PC-3 (cell line): ENCODE results near the gene SPACA4. TPM values are rescaled to one million over a fixed set of nuclear protein-coding genes. Genes with fewer than 3 reads are reported as not detected.

Experiments used
- total RNA-seq: library from RNA; depleted of rRNA; stranded (reverse); fragments of >200 nt; gene quantifications from 2 replicates; pipeline ENCODE4 v1.2.3, GENCODE V29; 2014; rRNA removed

SPACA4 gene
- total RNA-seq, 1 experiment from 2014 or later, result not detected

Other genes starting within 250 kb of the SPACA4 start
- 1.3 and 7.1 TPM in 2 replicates for gene TMEM143, start 242.8 kb upstream of the SPACA4 start, total RNA-seq
- not detected in 2 replicates for gene SYNGR4, start 242.4 kb upstream of the SPACA4 start, total RNA-seq
- gene KDELR1, start 215.2 kb upstream of the SPACA4 start, total RNA-seq, result 90.2 and 101 TPM in 2 replicates
- gene GRIN2D, start 213.1 kb upstream of the SPACA4 start, total RNA-seq, result 0.51 and 1.0 TPM in 2 replicates
- 33.2 and 46.7 TPM in 2 replicates for gene GRWD1, start 160.8 kb upstream of the SPACA4 start, total RNA-seq
- gene KCNJ14, start 151.2 kb upstream of the SPACA4 start, total RNA-seq, result 1.4 and 2.2 TPM in 2 replicates
- 50.5 and 58.6 TPM in 2 replicates for gene CYTH2, start 137.4 kb upstream of the SPACA4 start, total RNA-seq
- 4.8 and 8.3 TPM in 2 replicates for gene LMTK3, start 94.9 kb upstream of the SPACA4 start, total RNA-seq
- 4.8 and 6.7 TPM in 2 replicates for gene SULT2B1, start 54.6 kb upstream of the SPACA4 start, total RNA-seq
- gene FAM83E, start 8.3 kb downstream of the SPACA4 start, total RNA-seq, result 4.6 and 4.7 TPM in 2 replicates
- 1,237 and 1,503 TPM in 2 replicates for gene RPL18, start 12.4 kb downstream of the SPACA4 start, total RNA-seq
- 8.5 and 8.6 TPM in 2 replicates for gene SPHK2, start 12.8 kb downstream of the SPACA4 start, total RNA-seq
- 9.0 and 12.2 TPM in 2 replicates for gene DBP, start 30.6 kb downstream of the SPACA4 start, total RNA-seq
- gene CA11, start 39.4 kb downstream of the SPACA4 start, total RNA-seq, result 0.63 and 4.1 TPM in 2 replicates
- gene NTN5, start 66.3 kb downstream of the SPACA4 start, total RNA-seq, result 0.18 and 0.81 TPM in 2 replicates
- gene FUT2, start 89.2 kb downstream of the SPACA4 start, total RNA-seq, result 0.69 TPM in 1 of 2 replicates, not detected in the other
- gene MAMSTR, start 113.0 kb downstream of the SPACA4 start, total RNA-seq, result 0.18 and 0.40 TPM in 2 replicates
- gene RASIP1, start 133.9 kb downstream of the SPACA4 start, total RNA-seq, result 0.40 and 0.51 TPM in 2 replicates
- not detected in 2 replicates for gene IZUMO1, start 140.2 kb downstream of the SPACA4 start, total RNA-seq
- 4.6 and 4.8 TPM in 2 replicates for gene FUT1, start 145.9 kb downstream of the SPACA4 start, total RNA-seq
- gene FGF21, start 148.8 kb downstream of the SPACA4 start, total RNA-seq, result not detected in 2 replicates
- gene BCAT2, start 204.3 kb downstream of the SPACA4 start, total RNA-seq, result 41.1 and 50.0 TPM in 2 replicates
- 15.0 and 15.4 TPM in 2 replicates for gene HSD17B14, start 229.7 kb downstream of the SPACA4 start, total RNA-seq